GM10266 (cell line): Measurements from ENCODE around the gene RCN2.

Experiments used
- DNase-seq: peaks from one replicate; pipeline ENCODE4 v3.0.0; 2012; ENCODE audit errors: extremely low spot score
- TF ChIP-seq, protein P1 (sequence below): IDR thresholded peaks from 2 replicates; pipeline ENCODE4 v1.5.1; 2012; ENCODE audit warnings: mild to moderate bottlenecking, low read depth; ENCODE audit not compliant: control insufficient read depth, insufficient read depth; ENCODE audit errors: missing control alignments

RCN2 gene

GRCh38 chr15:76968306-76968705, 36.8 kb downstream of the RCN2 start:
- TF ChIP-seq, protein P1, sequence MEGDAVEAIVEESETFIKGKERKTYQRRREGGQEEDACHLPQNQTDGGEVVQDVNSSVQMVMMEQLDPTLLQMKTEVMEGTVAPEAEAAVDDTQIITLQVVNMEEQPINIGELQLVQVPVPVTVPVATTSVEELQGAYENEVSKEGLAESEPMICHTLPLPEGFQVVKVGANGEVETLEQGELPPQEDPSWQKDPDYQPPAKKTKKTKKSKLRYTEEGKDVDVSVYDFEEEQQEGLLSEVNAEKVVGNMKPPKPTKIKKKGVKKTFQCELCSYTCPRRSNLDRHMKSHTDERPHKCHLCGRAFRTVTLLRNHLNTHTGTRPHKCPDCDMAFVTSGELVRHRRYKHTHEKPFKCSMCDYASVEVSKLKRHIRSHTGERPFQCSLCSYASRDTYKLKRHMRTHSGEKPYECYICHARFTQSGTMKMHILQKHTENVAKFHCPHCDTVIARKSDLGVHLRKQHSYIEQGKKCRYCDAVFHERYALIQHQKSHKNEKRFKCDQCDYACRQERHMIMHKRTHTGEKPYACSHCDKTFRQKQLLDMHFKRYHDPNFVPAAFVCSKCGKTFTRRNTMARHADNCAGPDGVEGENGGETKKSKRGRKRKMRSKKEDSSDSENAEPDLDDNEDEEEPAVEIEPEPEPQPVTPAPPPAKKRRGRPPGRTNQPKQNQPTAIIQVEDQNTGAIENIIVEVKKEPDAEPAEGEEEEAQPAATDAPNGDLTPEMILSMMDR: no peak
- no peak for DNase-seq

DNA sequence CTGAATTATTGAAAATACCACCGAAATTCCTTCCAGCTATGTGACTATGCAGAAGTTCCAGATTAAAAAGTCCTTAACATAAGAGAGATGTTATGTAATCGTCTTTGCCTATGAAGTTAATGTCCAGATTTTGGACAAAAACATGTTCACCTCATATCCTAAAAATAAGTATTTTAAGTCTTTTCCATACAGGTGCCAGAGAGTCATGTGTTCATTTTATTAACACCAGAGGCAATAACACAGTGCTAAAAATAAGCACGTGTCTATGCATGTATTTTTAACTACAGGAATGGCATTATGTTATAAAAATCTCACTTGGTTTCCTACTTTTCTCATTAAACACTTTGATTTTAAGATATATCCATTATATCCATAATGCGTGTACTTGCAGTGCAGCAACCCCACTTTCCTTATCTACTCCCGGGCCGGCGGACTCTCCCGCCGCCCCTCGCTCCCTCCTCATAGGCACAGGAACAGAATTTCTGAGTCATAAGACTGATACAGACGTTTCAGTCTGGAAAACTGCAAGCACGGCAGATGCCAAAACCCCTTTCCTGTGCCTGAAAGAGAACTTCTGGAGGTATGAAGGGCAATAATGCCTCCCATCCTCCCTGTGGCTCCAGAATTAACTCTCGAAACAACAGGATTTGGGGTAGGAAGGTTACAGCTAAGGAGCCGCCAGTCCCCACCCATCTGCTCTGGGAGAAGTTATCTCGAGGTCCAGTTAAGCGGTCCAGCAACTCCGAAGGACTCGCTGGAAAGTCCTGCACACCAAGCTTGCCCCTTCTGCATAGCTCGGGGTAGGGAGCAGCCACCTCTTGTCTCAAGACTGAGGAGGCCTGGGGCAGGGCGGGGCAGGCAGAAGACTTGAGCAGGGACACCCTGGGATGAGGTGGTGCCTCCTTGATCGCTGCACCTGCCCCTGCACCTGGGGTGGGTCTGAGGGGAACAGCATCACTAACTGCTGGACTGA, 41.1 kb downstream of the RCN2 start:
- DNase-seq: no peak
- TF ChIP-seq, protein P1: no peak

DNA sequence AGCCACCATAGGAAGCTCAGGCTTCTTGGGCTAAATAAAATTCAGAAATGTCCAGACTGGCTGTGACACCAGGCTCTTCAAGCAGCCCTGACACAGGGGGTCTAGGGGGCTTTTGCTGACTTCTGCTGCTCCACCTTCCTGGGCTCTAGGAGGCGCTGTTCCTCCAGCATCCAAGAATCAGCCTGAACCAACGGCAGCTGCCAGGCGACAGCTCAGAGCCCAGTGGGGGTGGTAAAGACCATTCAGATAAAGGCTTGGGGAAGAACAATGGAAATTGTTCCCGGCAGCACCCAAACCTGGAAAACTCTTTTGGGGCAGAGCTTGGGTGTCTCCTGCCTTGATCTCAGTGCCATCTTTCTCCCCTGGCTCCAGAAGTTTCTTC, 41.8 kb downstream of the RCN2 start:
- TF ChIP-seq, protein P1: peak; percentile 79
- peak; percentile 66 for DNase-seq

DNA sequence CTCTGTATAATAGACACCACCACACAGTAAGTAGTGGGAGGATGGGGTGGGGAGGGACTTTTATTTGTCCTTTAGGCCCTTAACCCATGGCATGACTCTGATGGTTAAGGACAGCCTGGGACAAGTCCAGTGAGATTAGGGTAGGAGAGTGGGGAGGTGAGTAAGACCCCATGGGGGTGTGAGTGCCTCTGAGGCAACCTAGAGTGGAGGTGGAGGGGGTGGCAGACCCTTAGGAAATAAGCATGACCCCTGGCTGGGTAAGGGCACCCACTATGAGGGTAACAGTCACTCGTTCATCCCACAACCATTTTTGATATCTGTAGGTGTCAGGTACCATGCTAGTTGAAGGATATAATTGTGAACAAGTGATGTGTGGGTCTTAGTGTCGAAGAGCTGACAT, 42.4 kb downstream of the RCN2 start:
- TF ChIP-seq, protein P1: no peak

DNA sequence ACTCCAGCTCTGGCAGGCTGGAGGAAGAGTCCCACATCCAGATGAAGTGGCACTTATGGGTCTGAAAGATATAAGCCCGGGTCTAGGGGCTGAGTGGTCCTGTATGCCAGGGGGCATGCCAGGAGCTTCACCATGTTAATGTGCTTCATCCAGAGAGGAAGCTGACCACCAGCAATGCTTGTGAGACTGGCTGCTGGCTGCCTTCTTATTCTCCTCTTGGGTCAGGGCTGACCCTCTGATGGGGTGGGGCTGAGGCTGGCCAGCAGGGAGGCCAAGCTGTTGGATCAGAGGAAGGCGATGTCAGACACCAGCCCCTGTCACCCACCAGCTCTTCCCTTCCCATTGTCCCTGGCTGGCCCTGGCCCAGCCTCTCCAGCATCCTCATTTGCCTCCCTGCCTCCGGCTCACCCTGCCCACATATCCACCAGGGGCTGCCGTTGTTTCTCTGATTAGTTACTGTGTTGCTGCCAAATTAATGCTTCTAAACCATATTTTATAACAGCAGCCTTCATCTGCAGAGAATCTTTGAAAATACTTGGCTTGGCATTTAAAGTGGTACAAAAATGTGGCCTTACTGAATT, 43.0 kb downstream of the RCN2 start:
- TF ChIP-seq, protein P1: peak; percentile 35
- DNase-seq: no peak

More for the DNA sequence above, 42.4 kb downstream of the RCN2 start:
- DNase-seq: no peak

DNA sequence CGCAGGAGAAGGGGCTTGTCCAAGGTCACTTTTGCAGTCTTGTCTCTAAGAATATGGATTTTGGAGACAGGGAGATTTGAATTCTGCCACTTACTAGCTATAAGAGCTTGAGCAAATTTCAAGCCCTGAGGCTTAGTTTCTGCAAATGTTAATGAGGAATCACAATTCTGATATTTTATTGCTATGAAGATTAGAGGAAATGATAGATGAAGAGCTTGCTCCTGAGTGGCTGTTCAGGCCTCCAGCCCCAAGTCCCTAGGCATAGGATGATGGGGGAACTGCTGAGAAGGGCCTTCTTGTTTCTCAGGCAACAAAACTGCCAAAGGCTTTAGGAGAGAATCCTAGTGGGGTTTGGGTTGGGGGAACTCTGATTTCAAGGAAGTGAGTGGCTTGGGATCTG, 44.6 kb downstream of the RCN2 start:
- TF ChIP-seq, protein P1: no peak
- DNase-seq: no peak
